A549 treated with AZD2906 at 1 μM for 4 hours (cell line): ENCODE results near the gene EIF4G2. TPM values are rescaled to one million over a fixed set of nuclear protein-coding genes. Genes with fewer than 3 reads are reported as not detected.

Source experiments
- total RNA-seq: library from RNA; stranded (reverse); fragments of 200-300 nt; extraction: Qiagen RNA extraction; gene quantifications from 5 replicates; pipeline ENCODE4 v1.2.3, GENCODE V29; 2022

Gene EIF4G2
- total RNA-seq = 472 to 852 TPM (median 512 TPM) in 5 replicates

DNA sequence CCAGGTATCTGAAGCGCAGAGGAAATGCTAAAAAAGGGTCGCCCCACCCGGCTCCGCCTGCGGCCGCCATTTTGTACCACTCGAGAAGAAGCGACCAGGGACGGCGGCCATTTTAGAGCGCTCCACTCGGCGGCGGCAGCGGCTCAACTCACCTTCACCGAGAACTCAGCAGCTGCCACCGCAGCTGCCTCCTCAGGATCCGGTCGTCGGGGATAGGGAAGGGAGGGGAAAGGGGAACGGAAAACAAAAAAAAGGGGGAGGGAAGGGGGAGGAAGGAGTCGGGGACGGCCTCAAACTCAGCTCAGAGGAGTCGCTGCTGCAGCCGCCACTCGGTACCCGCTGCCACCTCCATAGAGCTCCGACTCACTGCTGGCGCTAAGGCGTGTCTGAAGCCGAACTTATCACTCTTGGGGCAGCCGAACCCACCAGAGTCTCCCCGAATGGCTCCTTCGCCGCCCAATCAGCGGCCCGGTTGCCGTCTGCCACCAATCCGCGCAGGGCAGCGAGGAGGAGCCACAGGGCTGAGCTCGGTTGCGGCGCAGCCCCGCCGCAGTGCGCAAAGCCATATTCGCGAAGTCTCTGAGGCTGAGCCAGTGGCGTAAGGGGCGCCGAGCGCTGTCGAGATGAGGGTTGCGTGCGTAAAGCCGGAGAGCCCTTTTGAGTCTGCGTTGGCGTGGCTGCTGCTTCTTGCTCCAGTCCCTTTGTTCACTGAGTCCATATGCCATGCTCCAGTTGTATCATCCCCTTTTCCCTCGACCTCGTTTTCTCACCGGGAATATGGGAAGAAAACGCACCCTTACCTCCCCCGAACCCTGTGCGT, at the start of gene EIF4G2:
EIF4G2 (minus strand) TSS at position 374 of the 820 bp plus-strand sequence.

GRCh38 chr11:10857709-10858438, 49.1 kb upstream of the EIF4G2 start, which contains the start of gene ZBED5:
TSS of gene ZBED5 (minus strand) at chr11:10858053. CDS start at chr11:10854945, 3,108 bp downstream.

GRCh38 chr11:10750838-10751580, 57.7 kb downstream of the EIF4G2 start, which contains the start of gene CTR9:
TSS of gene CTR9 (plus strand) at chr11:10751246. CDS start at chr11:10751413, 167 bp downstream.

Other genes with a start within 250 kb of the EIF4G2 start
- gene LYVE1, start 240.3 kb downstream of the EIF4G2 start, total RNA-seq = 0.48 to 1.2 TPM (median 0.59 TPM) in 5 replicates
- gene IRAG1, start 115.2 kb downstream of the EIF4G2 start, total RNA-seq = 0.03 to 0.09 TPM (median 0.07 TPM) in 5 replicates
- 21.0 to 28.8 TPM (median 22.6 TPM) in 5 replicates for gene CTR9, start 57.7 kb downstream of the EIF4G2 start, total RNA-seq
- gene ZBED5, start 49.1 kb upstream of the EIF4G2 start, total RNA-seq = 17.3 to 21.9 TPM (median 19.7 TPM) in 5 replicates